B cell (primary cell): ENCODE data around the gene GPR156. TPM values are rescaled to one million over a fixed set of nuclear protein-coding genes. Genes with fewer than 3 reads are reported as not detected.
"Not testable (repeated sequence)": the region's sequence is repeated elsewhere in the genome, so short reads cannot be mapped to it uniquely, and the experiment has no call there.

Experiments used
- ATAC-seq: fragments of 200-7000 bp; cut with Tn5 transposase; one replicate; pipeline ENCODE4 v1.10.0; 2021; ENCODE audit warnings: low read depth, mild to moderate bottlenecking, moderate number of reproducible peaks, moderate library complexity
- CTCF ChIA-PET: fragments of 350-600 bp; sonication (Branson Sonifier 250); formaldehyde crosslinking; loops from one replicate; lab custom pipeline; 2021; ENCODE audit warnings: antibody characterized with exemption, inconsistent platforms; lab: Charles Lee
- POLR2A ChIA-PET: fragments of 350-600 bp; sonication (Branson Sonifier 250); formaldehyde crosslinking; loops from one replicate; lab custom pipeline; 2021; ENCODE audit warnings: antibody characterized with exemption; lab: Charles Lee
- DNase-seq: peaks from one replicate; pipeline ENCODE4 v3.0.0; 2013
- H2AFZ ChIP-seq: 2 replicates; pipeline ENCODE4 v1.6.1; 2012; ENCODE audit warnings: mild to moderate bottlenecking, low read depth, low read length; ENCODE audit not compliant: insufficient read depth, poor library complexity, severe bottlenecking
- H3K27ac ChIP-seq, 2 donors: 1 replicate in 1 of 2; 2 replicates in 1 of 2; pipeline ENCODE4 v1.5.1; 2012 to 2013; ENCODE audit warnings: low read length in 2 of 2, mild to moderate bottlenecking in 2 of 2, moderate library complexity in 1 of 2
- H3K27me3 ChIP-seq, 4 experiments: fragments of 200-600 bp in 1 of 4; sonication (generic) in 1 of 4; replicated peaks in 1 of 4; 1 replicate in 2 of 4; 2 replicates in 2 of 4; pipeline versions ENCODE4 v1.6.1 to v1.7.0; 2013 to 2016; ENCODE audit warnings: low read length in 3 of 4, mild to moderate bottlenecking in 2 of 4, mixed read lengths in 1 of 4, moderate library complexity in 1 of 4; ENCODE audit not compliant: insufficient read depth in 4 of 4, control insufficient read depth in 3 of 4; ENCODE audit errors: control extremely low read depth in 1 of 4
- H3K36me3 ChIP-seq, 2 experiments: replicated peaks in 1 of 2; 1 replicate in 1 of 2; 2 replicates in 1 of 2; pipeline versions ENCODE4 v1.6.1 to v1.7.1; 2013; ENCODE audit warnings: low read length in 1 of 2; ENCODE audit not compliant: insufficient read depth in 2 of 2, control insufficient read depth in 1 of 2; ENCODE audit errors: control extremely low read depth in 1 of 2, extremely low read depth in 1 of 2
- H3K4me1 ChIP-seq, 2 donors: fragments of 200-600 bp in 1 of 2; sonication (generic) in 1 of 2; 1 replicate in 1 of 2; 2 replicates in 1 of 2; pipeline versions ENCODE4 v1.5.1 to v1.6.1; 2013 to 2017; ENCODE audit warnings: low read length in 2 of 2; ENCODE audit not compliant: control insufficient read depth in 2 of 2, insufficient read depth in 2 of 2
- H3K4me2 ChIP-seq: replicated peaks from 2 replicates; pipeline ENCODE3; 2012; ENCODE audit warnings: mild to moderate bottlenecking, low read depth, low read length; ENCODE audit not compliant: poor library complexity, severe bottlenecking
- H3K4me3 ChIP-seq, 5 experiments: fragments of 200-600 bp in 1 of 5; sonication (generic) in 1 of 5; 1 replicate in 3 of 5; 2 replicates in 2 of 5; pipeline versions ENCODE4 v1.5.1 to v1.7.0; 2011 to 2016; ENCODE audit warnings: low read length in 4 of 5, mild to moderate bottlenecking in 4 of 5, low read depth in 2 of 5, control low read depth in 1 of 5, moderate library complexity in 1 of 5; ENCODE audit not compliant: insufficient read depth in 1 of 5; ENCODE audit errors: control extremely low read depth in 1 of 5, extremely low read depth in 1 of 5
- H3K79me2 ChIP-seq: fragments of 200-600 bp; sonication (generic); one replicate; pipeline ENCODE4 v1.6.0; 2016; ENCODE audit warnings: low read length; ENCODE audit not compliant: control insufficient read depth, insufficient read depth
- H3K9ac ChIP-seq: fragments of 200-600 bp; sonication (generic); 2 replicates; pipeline ENCODE4 v1.6.1; 2017; ENCODE audit warnings: mild to moderate bottlenecking, low read length, moderate library complexity
- H3K9me3 ChIP-seq, 3 donors: one replicate each; pipeline versions ENCODE4 v1.6.1 to v1.7.1; 2013; ENCODE audit warnings: low read length in 2 of 3; ENCODE audit not compliant: control insufficient read depth in 2 of 3, insufficient read depth in 1 of 3; ENCODE audit errors: control extremely low read depth in 1 of 3
- H4K20me1 ChIP-seq: 2 replicates; pipeline ENCODE4 v1.6.0; 2012; ENCODE audit warnings: mild to moderate bottlenecking, low read length; ENCODE audit not compliant: insufficient read depth, control insufficient read depth, poor library complexity, severe bottlenecking
- H3K27ac Mint-ChIP-seq: one replicate; pipeline ENCODE4 v1.8.0; 2021; ENCODE audit warnings: mixed read lengths
- H3K27me3 Mint-ChIP-seq: one replicate; pipeline ENCODE4 v1.8.0; 2021; ENCODE audit warnings: mixed read lengths
- H3K4me1 Mint-ChIP-seq: one replicate; pipeline ENCODE4 v1.8.0; 2021; ENCODE audit warnings: mixed read lengths
- H3K4me3 Mint-ChIP-seq: one replicate; pipeline ENCODE4 v1.8.0; 2021; ENCODE audit warnings: mixed read lengths
- H3K9me3 Mint-ChIP-seq: one replicate; pipeline ENCODE4 v1.8.0; 2022; ENCODE audit warnings: mixed read lengths; ENCODE audit not compliant: insufficient read depth
- CTCF ChIP-seq: fragments of 200-600 bp; IDR thresholded peaks from one replicate; pipeline ENCODE4 v1.8.0; 2022; ENCODE audit warnings: antibody characterized with exemption, mild to moderate bottlenecking
- EZH2 ChIP-seq: IDR thresholded peaks from 2 replicates; pipeline ENCODE4 v1.6.1; 2012; ENCODE audit warnings: borderline replicate concordance, low read depth, mild to moderate bottlenecking, moderate library complexity, low read length; ENCODE audit not compliant: insufficient read depth, poor library complexity, severe bottlenecking
- WGBS: methylation state at CpG from one replicate; pipeline ENCODE4 v1.1.5; 2013; ENCODE audit warnings: missing lambda C conversion rate; ENCODE audit not compliant: insufficient coverage; 5-methylcytosine and 5-hydroxymethylcytosine counted together
- intact Hi-C: fragments of 100-400 bp; cut with micrococcal nuclease; formaldehyde crosslinking; loops from one replicate; pipeline ENCODE4 v1.10.0; 2022
- polyA plus RNA-seq: library from polyadenylated mRNA; depleted of rRNA; stranded (reverse); fragments of >200 nt; gene quantifications from 2 replicates; pipeline ENCODE4 v1.2.3, GENCODE V29; 2012
- total RNA-seq, 2 donors: library from RNA; stranded (reverse); fragments of 120-200 nt in 1 of 2; gene quantifications; 1 replicate in 1 of 2; 2 replicates in 1 of 2; pipeline versions ENCODE4 v1.2.3 to v1.2.4, GENCODE V29; 2013 to 2022

The GPR156 gene
- total and polyA plus RNA-seq, 2 donors (not counting 1 experiment from before 2014, with no cell fraction given): 0.03 to 0.20 TPM

- Histone ChIP-seq H3K9ac (no peak overlapping the region), H3K36me3 (peaks cover 0 to 18% of the 10 kb centered on the region in 2 experiments), H3K4me1 (no peaks in the 10 kb centered on the region), H3K4me3 (no peak overlapping the region), H3K27ac (no peak overlapping the region), H2AFZ (no peak overlapping the region), H3K79me2 (no peaks in the 10 kb centered on the region), H3K4me2 (no peak overlapping the region), H3K27me3 (no peaks in the 10 kb centered on the region), H4K20me1 (no peaks in the 10 kb centered on the region), H3K9me3 (no peaks in the 10 kb centered on the region)
- peaks cover 3% of the 10 kb centered on the region for H3K4me1 Mint-ChIP-seq
- no peak overlapping the region for H3K27ac Mint-ChIP-seq
- ATAC-seq (no peak), DNase-seq (no peak)
- intact Hi-C loops: no loop called here
- H3K4me3 Mint-ChIP-seq: no peak overlapping the region
- no peaks in the 10 kb centered on the region for H3K9me3 Mint-ChIP-seq
- CTCF ChIA-PET: no interaction called here
- no peaks in the 10 kb centered on the region for H3K27me3 Mint-ChIP-seq
- TF ChIP-seq CTCF: no peak
- TF ChIP-seq EZH2: no peak
- POLR2A ChIA-PET: no interaction called here
- no CpG with 5 or more reads among the region's 1 CpG for WGBS
These were observed 39.2 kb upstream of the GPR156 start for GRCh38 chr3:120324190-120324589.

- H2AFZ ChIP-seq, H3K27me3 Mint-ChIP-seq, DNase-seq, H3K4me1 Mint-ChIP-seq, H3K4me3 ChIP-seq, H3K27ac Mint-ChIP-seq, ATAC-seq, H3K9me3 ChIP-seq, H3K79me2 ChIP-seq, H3K27me3 ChIP-seq, H3K27ac ChIP-seq, H4K20me1 ChIP-seq, CTCF ChIA-PET, H3K9me3 Mint-ChIP-seq, H3K9ac ChIP-seq, H3K4me3 Mint-ChIP-seq, H3K4me1 ChIP-seq, H3K4me2 ChIP-seq, intact Hi-C loops: not testable (repeated sequence)
- peaks cover 0 to 13% of the 10 kb centered on the region in 2 experiments for H3K36me3 ChIP-seq
- WGBS: no CpG with 5 or more reads among the region's 4 CpGs
- POLR2A ChIA-PET: interaction anchor here (0.7 kb wide), 1 partner anchor 211 kb away, joined by 3 read pairs; no protein-coding TSS in a partner anchor
These were observed 38.7 kb upstream of the GPR156 start for GRCh38 chr3:120323761-120324160.
